ENCODE results near the gene EPO.

GRCh38 chr7:100675105-100675451 is 45.2 kb upstream of the EPO start:
- no peak for TF ChIP-seq CTCF (IDR thresholded peaks at IDR 0.05; ENCODE audit: borderline replicate concordance, extremely low read depth, low read length, poor library complexity, severe bottlenecking)
- TF ChIP-seq EZH2 (IDR thresholded peaks at IDR 0.05; ENCODE audit: borderline replicate concordance, low read depth, low read length, severe bottlenecking), result no peak
